Colon (tissue), 2 donors: Measurements from ENCODE around the gene MBNL1.
A peak's percentile ranks its signal among the peaks of the same experiment; 100 is the strongest.
"Not testable (repeated sequence)": the region's sequence is repeated elsewhere in the genome, so short reads cannot be mapped to it uniquely, and the experiment has no call there.

Experiments
- FAIRE-seq: peaks from 2 replicates; lab custom pipeline; 2012; peaks lifted over from hg19 to GRCh38; lab: Jason Lieb, UNC
- donor health status: control.
- donor health status: control.

MBNL1 gene

DNA sequence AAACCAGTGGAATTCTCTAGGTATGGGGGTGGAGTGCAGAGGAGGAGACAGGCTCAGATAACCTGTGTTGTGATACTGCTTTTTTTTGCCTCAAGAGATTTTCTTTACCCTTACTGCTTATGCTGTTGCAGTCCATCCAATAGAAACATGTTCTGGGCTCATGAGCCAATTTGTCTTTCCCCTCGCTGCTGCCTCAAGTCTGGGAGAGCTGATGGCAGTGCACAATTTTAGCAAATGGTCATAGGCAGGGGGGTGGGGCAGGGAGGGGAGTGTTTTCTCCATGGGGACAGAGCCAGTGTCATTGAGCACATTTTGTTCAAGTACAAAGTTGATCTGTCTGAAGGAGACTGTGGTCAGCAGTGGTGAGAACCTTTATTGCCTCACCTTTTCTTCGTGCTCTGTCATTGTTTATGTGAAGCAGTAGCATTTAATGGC lies 134.9 kb downstream of the MBNL1 start:
- no peak for FAIRE-seq

DNA sequence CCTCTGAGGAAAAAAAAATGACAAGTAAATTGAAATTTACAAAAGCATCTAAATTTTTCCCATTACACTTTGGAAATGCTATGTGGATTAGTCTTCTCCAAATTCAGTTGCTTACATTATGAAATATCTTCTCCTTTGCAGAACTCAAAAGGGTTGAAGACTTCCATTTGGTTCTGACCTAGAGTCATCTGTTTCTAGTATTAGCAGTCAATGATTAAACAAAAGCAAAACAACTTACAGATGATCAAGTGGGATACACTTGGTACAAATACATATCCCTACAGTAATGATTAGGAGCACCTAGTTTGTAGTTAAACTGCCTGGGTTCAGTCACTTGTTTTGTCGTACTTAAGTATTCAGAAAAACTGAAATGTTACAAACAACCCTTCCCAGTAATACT lies 136.2 kb downstream of the MBNL1 start:
- no peak for FAIRE-seq

DNA sequence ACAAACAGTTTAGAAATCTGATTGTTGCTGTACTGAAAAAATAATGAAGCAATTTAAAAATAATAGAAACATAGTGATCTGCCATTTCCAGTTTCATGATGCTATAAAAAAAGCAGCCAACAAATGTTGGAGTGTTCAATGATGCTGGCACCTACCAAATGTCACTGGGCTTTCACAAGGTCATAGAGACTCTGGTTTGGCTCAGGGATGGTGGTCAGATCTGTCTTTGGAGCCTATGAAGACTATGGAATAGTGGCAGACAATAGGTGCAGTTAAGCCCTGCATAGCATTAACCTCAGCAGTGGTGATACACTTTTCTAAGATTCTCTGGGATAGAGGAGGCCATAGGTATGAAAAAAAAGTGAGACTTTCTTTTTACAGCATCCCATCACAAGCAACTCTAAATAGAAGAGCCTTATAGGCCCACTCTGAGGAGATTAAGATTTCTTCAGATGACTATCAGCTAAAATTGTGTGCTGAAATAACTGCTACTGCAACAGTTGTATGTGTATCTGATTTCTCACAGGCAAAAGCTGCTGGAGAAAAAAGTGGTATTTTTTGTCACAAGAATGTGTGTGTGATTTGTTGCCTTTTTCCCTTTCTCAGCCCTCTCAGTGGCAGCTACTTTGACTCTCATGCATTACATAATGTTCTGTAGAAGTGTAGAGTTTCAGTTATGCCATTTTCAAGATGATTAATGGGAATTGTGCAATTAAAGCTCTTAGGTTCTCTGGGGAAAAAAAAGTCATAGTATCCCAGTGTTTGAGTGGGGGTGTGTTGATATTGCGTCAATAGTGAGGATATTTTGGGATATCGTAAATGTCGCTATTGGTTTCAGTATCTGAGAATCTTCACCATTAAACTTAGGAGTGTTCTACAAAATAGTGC lies 137.4 kb downstream of the MBNL1 start:
- FAIRE-seq = no peak

DNA sequence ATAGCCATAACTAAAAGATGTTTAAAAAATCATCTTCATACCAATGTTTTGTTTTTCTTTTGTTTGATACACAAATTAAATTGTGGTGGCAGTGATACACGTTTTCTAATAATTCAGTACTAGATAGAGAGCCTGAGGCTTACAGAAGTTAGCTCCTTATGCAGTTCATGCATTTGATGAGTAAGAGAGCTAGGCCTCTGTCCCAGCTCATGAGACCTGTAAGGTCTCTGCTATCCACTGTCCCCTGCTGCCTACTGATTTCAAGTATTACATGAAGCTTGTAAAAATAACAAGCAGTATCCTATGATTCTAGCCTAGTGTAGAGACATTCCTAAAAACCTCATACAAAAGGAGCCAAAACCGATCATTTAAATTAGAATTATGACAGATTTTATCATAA lies 144.5 kb downstream of the MBNL1 start:
- FAIRE-seq = no peak

GRCh38 chr3:152416808-152417580 lies 148.3 kb downstream of the MBNL1 start:
- no peak for FAIRE-seq

- FAIRE-seq = no peak
Observed at GRCh38 chr3:152419748-152420147, 151.0 kb downstream of the MBNL1 start.

- FAIRE-seq = no peak
Observed at GRCh38 chr3:152421162-152421561, 152.4 kb downstream of the MBNL1 start.

GRCh38 chr3:152426393-152426792 lies 157.7 kb downstream of the MBNL1 start:
- FAIRE-seq = no peak

GRCh38 chr3:152428577-152428976 lies 159.8 kb downstream of the MBNL1 start:
- FAIRE-seq = no peak

- FAIRE-seq = no peak
Observed at GRCh38 chr3:152430223-152431002, 161.7 kb downstream of the MBNL1 start.

DNA sequence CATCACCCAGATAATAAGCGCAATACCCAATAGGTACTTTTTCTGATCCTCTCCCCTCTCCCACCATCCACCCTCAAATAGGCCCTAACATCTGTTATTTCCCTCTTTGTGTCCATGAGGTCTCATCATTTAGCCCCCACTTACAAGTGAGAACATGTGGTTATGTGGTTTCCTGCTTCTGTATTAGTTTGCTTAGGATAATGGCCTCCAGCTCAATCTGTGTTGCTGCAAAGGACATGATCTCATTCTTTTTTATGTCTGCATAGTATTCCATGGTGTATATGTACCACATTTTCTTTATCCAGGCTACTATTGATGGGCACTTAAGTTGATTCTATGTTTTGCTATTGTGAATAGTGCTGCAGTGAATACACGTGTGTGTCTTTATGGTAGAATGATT lies 165.4 kb downstream of the MBNL1 start:
- no peak for FAIRE-seq

- FAIRE-seq = not testable (repeated sequence)
Observed at GRCh38 chr3:152435210-152435609, 166.5 kb downstream of the MBNL1 start.

DNA sequence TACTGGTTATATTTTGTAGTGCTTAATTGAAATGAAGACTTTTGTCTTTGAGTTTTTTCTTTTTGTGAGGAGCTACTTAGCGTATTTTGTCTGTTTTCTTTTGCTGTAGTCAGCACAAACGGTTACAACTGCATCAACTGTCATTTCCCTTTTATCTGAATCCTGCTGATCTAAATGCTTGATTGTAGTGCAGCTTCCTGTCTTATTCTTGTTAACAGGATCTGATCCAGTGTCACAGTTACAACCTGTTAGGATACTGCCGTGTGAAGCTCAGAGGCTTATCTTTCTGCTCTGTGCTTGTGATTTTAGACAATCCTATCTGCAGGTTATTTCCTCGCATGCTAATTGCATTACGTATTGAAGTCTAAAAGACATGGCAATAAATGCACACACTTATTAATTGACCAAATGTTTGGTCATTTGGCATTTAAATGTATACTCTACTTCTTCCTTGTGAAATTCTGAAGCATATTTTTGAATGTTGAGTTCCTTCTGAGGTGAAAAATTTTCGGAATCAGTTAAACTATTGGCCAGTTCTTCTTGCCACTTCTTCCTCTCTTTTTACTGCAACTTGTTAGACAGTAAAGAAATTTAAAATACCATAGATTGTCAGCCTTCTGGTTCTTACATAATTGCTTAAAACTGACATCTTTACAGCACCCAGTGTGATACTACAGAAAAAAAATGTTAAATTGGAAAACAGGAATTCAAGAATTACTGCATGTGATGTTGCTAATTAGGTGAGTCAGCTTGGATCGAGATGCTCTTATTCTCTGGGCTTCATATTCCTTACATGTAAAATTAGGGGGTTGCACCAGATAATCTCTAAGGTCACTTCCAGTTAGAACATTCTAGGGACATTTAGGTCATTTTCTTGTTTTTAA lies 168.2 kb downstream of the MBNL1 start:
- no peak for FAIRE-seq

DNA sequence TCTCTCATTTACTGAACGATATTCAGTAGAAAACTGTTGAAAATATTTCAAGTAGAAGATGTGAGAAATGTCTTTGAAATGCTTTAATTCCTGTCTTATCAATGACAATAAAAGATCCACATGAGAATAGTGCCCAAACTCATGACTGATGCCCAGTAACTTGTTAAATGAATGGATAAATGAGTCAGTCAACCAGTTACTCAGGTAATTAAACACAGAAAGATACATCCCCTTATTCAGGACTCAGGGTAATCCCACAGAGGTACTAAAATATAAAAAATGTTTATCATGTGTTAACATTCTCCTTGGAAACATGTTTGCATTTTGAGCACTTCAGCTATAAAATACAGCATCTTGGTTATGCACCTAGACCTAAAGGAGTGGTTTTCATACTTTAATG lies 169.5 kb downstream of the MBNL1 start:
- no peak for FAIRE-seq

GRCh38 chr3:152438706-152439105 lies 170.0 kb downstream of the MBNL1 start:
- FAIRE-seq = no peak

DNA sequence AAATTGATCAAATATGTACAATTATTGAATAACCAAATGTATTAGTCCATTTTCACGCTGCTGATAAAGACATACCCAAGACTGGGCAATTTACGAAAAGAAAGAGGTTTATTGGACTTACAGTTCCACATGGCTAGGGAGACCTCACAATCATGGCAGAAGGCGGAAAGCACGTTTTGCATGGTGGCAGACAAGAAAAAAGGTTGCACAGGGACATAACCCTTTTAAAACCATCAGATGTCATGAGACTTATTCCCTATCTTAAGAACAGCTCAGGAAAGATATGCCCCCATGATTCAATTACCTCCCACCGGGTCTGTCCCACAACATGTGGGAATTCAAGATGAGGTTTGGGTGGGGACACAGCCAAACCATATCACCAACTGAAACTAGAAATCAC lies 171.5 kb downstream of the MBNL1 start:
- not testable (repeated sequence) for FAIRE-seq

DNA sequence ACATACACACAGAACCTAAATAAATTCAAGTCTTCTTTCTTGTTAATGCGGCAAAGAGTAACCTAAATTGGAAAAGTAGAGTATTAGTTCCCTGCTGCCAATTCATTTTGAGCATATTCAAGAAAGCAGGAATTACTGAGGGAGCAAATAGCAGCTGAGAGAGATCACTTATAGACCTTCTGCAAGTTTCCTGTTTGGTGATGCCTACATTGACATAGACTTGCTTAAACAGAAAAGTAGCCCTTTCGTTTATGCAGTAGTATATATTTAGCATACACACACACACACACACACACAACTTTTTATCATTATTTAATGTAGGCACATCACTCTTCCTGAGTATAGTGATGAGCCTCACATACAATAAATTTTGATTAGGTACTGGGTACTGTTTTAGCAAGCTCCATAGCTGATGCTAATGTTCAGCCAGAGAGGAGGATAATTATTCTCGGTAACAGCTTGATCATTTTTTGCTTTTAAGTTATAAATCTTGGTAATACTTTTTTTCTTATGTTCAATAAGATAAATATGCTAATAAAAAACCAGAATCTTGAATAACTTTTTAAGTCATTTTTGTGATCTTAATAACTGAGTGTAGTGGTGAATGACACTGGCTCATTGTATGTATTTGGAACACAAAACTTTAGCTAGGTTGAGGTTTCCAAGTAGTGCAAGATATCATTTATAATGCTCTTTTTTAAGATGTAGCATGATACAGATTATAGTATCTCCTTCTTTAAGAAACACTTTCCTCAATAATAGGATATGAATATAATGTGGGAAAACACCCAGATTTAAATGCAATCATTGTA lies 174.7 kb downstream of the MBNL1 start:
- FAIRE-seq = no peak

- FAIRE-seq = peak; percentile 24
Observed at GRCh38 chr3:152444029-152444641, 175.4 kb downstream of the MBNL1 start.

GRCh38 chr3:152445212-152445611 lies 176.5 kb downstream of the MBNL1 start:
- no peak for FAIRE-seq

- no peak for FAIRE-seq
Observed at GRCh38 chr3:152446495-152446894, 177.8 kb downstream of the MBNL1 start.
